KMS-11 (cell line): Measurements from ENCODE around the gene PHOSPHO1.

Experiments
- H2AFZ ChIP-seq: fragments of 200-600 bp; sonication (generic); 2 replicates; pipeline ENCODE4 v1.6.1; 2016; ENCODE audit warnings: antibody characterized with exemption, mixed run types, low read depth
- H3K27ac ChIP-seq: fragments of 200-600 bp; sonication (generic); 2 replicates; pipeline ENCODE4 v1.6.1; 2016; ENCODE audit warnings: mild to moderate bottlenecking, mixed run types
- H3K27me3 ChIP-seq: fragments of 200-600 bp; sonication (generic); 2 replicates; pipeline ENCODE4 v1.6.1; 2017; ENCODE audit warnings: mild to moderate bottlenecking, low read depth, mixed run types, moderate library complexity; ENCODE audit not compliant: insufficient read depth
- H3K36me3 ChIP-seq: fragments of 200-600 bp; sonication (generic); 2 replicates; pipeline ENCODE4 v1.6.1; 2017; ENCODE audit warnings: mild to moderate bottlenecking, mixed run types; ENCODE audit not compliant: insufficient read depth
- H3K4me1 ChIP-seq: fragments of 200-600 bp; sonication (generic); 2 replicates; pipeline ENCODE4 v1.6.1; 2016; ENCODE audit warnings: mild to moderate bottlenecking, low read depth, mixed run types; ENCODE audit not compliant: poor library complexity, severe bottlenecking
- H3K4me2 ChIP-seq: fragments of 200-600 bp; sonication (generic); 2 replicates; pipeline ENCODE4 v1.7.0; 2016; ENCODE audit warnings: mild to moderate bottlenecking, mixed run types
- H3K4me3 ChIP-seq: fragments of 200-600 bp; sonication (generic); IDR thresholded peaks from 2 replicates; pipeline ENCODE4 v1.6.1; 2017; ENCODE audit warnings: low read depth, low read length, mixed read lengths; ENCODE audit not compliant: insufficient read depth
- H3K79me2 ChIP-seq: fragments of 200-600 bp; sonication (generic); 2 replicates; pipeline ENCODE4 v1.6.1; 2016; ENCODE audit warnings: low read depth, mixed run types; ENCODE audit not compliant: insufficient read depth
- H3K9ac ChIP-seq: fragments of 200-600 bp; sonication (generic); 2 replicates; pipeline ENCODE4 v1.6.1; 2016; ENCODE audit warnings: mild to moderate bottlenecking, mixed run types
- H4K20me1 ChIP-seq: fragments of 200-600 bp; sonication (generic); 2 replicates; pipeline ENCODE4 v1.6.1; 2016; ENCODE audit warnings: mild to moderate bottlenecking, mixed run types; ENCODE audit not compliant: insufficient read depth
- TF ChIP-seq, protein P1 (sequence below): fragments of 200-600 bp; sonication (generic); conservative IDR thresholded peaks from 2 replicates; pipeline ENCODE4 v1.6.1; 2017; ENCODE audit warnings: low read depth, mild to moderate bottlenecking, antibody characterized with exemption, low read length, moderate library complexity, mixed read lengths

PHOSPHO1 gene

DNA sequence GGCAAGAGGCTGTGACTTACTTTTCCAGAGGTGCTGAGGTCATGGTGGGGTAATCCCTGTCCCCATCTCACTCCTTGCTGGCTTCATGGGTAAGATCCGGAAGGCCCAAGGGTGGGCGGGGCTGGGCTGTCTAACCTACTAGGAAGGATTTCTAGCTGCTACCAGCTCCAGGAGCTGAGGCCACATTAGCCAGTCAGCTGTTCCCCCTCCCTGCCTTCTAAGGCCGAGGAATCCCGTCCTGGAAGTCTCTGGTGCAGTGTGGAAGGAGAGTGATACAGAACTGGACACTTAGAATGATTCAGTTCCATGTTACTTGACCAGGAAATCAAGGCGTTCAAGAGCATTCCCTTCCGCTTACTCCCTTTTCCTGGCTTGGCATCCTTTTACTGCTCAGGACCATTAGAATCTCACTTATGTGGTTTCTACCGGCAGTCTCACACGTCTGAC lies 29.1 kb downstream of the PHOSPHO1 start:
- Histone ChIP-seq H3K36me3 (no peaks in the 10 kb centered on the region), H3K27ac (no peak overlapping the region), H3K4me2 (no peak overlapping the region), H3K79me2 (no peaks in the 10 kb centered on the region), H2AFZ (no peak overlapping the region), H3K9ac (no peak overlapping the region), H3K4me1 (no peaks in the 10 kb centered on the region), H4K20me1 (no peaks in the 10 kb centered on the region), H3K27me3 (peaks cover 13% of the 10 kb centered on the region), H3K4me3 (no peak overlapping the region)
- TF ChIP-seq, protein P1, sequence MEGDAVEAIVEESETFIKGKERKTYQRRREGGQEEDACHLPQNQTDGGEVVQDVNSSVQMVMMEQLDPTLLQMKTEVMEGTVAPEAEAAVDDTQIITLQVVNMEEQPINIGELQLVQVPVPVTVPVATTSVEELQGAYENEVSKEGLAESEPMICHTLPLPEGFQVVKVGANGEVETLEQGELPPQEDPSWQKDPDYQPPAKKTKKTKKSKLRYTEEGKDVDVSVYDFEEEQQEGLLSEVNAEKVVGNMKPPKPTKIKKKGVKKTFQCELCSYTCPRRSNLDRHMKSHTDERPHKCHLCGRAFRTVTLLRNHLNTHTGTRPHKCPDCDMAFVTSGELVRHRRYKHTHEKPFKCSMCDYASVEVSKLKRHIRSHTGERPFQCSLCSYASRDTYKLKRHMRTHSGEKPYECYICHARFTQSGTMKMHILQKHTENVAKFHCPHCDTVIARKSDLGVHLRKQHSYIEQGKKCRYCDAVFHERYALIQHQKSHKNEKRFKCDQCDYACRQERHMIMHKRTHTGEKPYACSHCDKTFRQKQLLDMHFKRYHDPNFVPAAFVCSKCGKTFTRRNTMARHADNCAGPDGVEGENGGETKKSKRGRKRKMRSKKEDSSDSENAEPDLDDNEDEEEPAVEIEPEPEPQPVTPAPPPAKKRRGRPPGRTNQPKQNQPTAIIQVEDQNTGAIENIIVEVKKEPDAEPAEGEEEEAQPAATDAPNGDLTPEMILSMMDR, result no peak

DNA sequence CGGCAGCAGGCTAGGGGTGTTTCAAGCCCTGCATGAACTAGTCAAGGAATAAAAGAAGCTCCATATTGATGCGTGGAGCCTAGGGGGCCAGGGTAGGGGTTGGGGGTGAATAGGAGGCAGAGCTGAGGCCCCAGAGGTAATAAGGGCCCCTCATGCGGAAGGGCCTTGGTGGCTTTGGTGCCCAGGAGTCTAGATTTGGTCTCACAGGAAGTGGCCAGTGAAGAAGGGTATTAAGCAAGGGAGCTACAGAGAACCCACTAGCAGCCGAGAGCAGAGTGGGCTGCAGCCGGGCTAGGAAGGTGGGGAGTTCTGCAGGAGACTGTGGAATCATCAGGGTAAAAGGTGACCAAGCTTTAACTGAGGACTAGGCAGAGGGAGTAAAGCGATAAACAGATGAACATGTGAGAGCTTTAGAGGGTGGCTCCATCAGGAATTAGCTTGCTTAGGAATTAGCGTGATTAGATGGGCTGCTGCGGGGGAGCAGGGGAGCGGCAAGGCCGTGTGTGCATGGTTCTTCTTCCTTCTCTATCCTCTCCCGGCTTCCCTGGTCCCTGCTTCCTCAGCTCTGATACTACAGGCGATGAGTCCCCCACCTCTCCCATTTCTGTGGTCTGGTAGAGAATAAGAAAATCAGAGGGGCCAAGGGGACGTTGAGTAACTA lies 30.0 kb downstream of the PHOSPHO1 start:
- no peaks in the 10 kb centered on the region for H4K20me1 ChIP-seq
- H3K9ac ChIP-seq, result no peak overlapping the region
- no peak overlapping the region for H3K27ac ChIP-seq
- TF ChIP-seq, protein P1, result no peak
- no peaks in the 10 kb centered on the region for H3K79me2 ChIP-seq
- H3K27me3 ChIP-seq, result peaks cover 13% of the 10 kb centered on the region
- no peak overlapping the region for H2AFZ ChIP-seq
- no peaks in the 10 kb centered on the region for H3K4me1 ChIP-seq
- no peak overlapping the region for H3K4me2 ChIP-seq
- H3K36me3 ChIP-seq, result no peaks in the 10 kb centered on the region
- H3K4me3 ChIP-seq, result no peak overlapping the region

DNA sequence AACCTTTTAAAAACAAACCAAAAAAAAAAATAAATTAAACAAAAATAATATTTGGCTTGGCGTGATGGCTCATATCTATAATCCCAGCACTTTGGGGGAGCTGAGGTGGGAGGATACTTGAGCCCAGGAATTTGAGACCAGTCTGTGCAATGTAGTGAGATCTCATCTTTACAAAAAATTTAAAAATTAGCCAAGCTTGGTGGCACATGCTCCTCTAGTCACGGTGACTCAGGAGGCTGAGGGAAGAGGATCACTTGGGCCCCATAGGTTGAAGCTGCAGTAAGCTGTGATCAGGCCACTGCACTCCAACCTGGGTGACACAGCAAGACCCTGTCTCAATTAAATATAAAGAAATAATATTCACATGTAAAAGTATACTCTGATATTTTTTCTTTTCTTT lies 32.4 kb downstream of the PHOSPHO1 start:
- no peak overlapping the region for H3K9ac ChIP-seq
- no peaks in the 10 kb centered on the region for H4K20me1 ChIP-seq
- H3K4me2 ChIP-seq, result no peak overlapping the region
- peaks cover 9% of the 10 kb centered on the region for H3K27me3 ChIP-seq
- H3K79me2 ChIP-seq, result no peaks in the 10 kb centered on the region
- TF ChIP-seq, protein P1, result no peak
- no peaks in the 10 kb centered on the region for H3K4me1 ChIP-seq
- no peak overlapping the region for H3K4me3 ChIP-seq
- H3K36me3 ChIP-seq, result no peaks in the 10 kb centered on the region
- no peak overlapping the region for H3K27ac ChIP-seq
- no peak overlapping the region for H2AFZ ChIP-seq

DNA sequence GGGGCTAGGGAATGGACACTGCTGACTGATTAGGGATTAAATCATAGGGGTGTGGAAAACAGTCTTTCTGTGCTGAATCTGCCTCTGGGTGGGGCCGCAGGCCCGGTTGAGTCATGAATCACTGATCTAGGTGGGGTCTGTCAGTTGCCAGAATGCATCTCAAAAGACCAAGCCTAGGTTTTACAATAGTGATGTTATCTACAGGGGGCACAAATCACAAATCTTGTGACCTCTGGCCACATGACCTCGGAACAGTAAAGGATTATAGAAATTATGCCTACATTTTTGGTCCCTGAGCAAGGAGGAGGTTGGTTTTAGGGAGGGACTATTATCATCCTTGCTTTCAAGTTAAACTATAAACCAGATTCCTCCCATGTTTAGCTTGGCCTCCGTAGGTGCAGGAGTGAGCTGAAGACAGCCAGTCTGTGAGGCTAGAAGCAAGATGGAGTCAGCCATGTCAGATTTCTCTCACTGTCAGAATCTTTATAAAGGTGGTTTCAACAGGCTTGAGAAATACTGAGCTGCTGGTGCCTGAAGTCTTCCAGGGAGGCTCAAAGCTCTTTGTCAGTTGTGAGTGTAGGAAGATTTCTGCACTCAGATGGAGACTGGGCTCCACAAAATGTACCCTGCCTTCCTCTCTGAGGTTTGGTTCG lies 33.1 kb downstream of the PHOSPHO1 start:
- no peaks in the 10 kb centered on the region for H3K4me1 ChIP-seq
- no peak overlapping the region for H3K4me3 ChIP-seq
- no peaks in the 10 kb centered on the region for H3K36me3 ChIP-seq
- peaks cover 6% of the 10 kb centered on the region for H3K27me3 ChIP-seq
- no peaks in the 10 kb centered on the region for H4K20me1 ChIP-seq
- no peak overlapping the region for H3K4me2 ChIP-seq
- TF ChIP-seq, protein P1, result no peak
- H3K9ac ChIP-seq, result no peak overlapping the region
- H3K79me2 ChIP-seq, result no peaks in the 10 kb centered on the region
- no peak overlapping the region for H2AFZ ChIP-seq
- no peak overlapping the region for H3K27ac ChIP-seq
